HG02610 (cell line): Measurements from ENCODE around the gene OFD1.

Experiments
- ATAC-seq: cut with Tn5 transposase; IDR thresholded peaks from one replicate; pipeline ENCODE4 v1.9.1; 2021; ENCODE audit warnings: mild to moderate bottlenecking, moderate library complexity; ENCODE audit not compliant: unreplicated experiment

OFD1 gene

DNA sequence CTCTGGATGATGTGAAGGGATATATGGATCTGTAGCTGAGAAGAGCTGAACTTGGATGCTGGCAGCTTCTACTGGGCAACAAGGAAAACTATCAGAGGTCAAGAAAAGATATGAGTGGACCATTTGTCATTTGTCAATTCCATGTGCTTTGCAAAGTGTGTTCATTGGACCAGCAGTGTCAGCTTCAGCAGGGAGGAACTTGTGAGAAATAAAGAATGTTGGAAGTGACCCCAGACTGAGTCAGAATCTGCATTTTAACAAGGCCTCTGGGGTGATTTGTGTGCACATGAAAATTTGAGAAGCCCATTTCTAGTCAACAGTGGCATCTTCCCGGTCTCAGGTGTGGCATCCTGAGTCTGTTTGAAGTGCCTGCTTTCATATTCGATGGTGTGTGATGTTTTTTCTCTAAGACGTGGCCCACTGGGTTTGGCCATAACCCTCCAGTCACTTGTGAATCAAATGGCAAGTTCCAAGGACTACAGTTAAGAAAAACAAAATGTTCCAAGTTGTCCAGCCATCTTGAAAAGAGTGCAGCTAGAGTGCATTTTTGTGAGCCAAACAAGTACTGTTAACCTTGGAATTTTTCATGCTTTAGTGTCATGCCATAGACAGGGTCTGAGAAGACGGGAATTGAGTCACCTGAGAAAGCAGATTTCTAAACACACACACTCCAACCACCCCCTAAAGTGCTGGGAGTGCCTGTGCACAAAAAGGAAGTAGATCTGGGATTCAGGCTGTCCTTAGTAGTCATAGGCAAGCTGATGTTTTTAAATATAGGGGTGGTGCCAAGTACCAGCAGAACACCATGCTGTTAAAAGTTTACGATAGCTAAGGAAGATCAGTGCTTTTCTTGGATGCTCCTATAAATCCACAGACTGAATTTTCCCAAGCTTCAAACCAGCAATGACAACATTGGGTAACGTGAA is 55.9 kb downstream of the OFD1 start:
- ATAC-seq = no peak

GRCh38 chrX:13791145-13791544 is 56.6 kb downstream of the OFD1 start:
- ATAC-seq = no peak

GRCh38 chrX:13791559-13791958 is 57.0 kb downstream of the OFD1 start:
- ATAC-seq = no peak

- no peak for ATAC-seq
These were observed 59.3 kb downstream of the OFD1 start for GRCh38 chrX:13793897-13794296.

GRCh38 chrX:13794417-13794816 is 59.9 kb downstream of the OFD1 start:
- no peak for ATAC-seq

- ATAC-seq = no peak
These were observed 63.0 kb downstream of the OFD1 start for GRCh38 chrX:13797512-13797911.

GRCh38 chrX:13798184-13798583 is 63.6 kb downstream of the OFD1 start:
- no peak for ATAC-seq

DNA sequence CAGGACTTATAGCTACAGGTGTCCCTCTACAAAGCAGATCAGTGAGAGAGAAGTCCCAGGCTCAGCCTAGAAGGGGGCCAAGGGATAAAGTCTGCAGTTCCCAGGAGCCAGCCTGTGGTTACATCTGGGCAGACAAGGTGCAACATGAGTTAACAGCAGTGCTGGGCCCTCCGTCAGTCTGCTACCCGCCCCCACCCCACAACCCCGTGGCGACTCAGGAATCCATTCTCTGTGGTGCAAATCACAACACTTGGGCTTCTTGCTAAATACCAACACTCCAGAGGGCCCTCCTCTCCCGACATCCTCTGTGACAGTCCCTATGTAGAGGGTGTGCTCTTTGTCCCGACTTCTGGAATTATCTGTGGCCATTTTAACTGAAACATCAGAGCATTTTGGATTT is 68.6 kb downstream of the OFD1 start:
- ATAC-seq = no peak

- no peak for ATAC-seq
These were observed 70.7 kb downstream of the OFD1 start for GRCh38 chrX:13805241-13805640.

DNA sequence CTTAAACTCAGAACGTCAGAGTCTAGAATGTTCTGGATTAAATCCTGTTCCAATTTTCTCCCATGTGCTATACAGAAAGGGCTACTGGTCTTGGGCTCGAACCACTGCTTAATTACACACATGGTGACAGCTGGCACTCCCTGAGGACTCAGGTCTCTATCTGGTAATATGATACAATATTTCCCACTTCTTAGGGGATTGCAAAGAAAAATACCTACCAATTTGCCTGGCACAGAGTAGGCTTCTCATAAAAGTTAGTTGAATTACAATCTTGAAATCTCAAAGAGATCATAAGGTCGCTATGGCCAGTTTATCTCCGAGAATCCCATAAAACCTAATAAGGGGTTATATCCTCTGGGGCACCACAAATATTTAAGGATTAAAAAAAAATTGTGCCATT is 73.7 kb downstream of the OFD1 start:
- no peak for ATAC-seq

DNA sequence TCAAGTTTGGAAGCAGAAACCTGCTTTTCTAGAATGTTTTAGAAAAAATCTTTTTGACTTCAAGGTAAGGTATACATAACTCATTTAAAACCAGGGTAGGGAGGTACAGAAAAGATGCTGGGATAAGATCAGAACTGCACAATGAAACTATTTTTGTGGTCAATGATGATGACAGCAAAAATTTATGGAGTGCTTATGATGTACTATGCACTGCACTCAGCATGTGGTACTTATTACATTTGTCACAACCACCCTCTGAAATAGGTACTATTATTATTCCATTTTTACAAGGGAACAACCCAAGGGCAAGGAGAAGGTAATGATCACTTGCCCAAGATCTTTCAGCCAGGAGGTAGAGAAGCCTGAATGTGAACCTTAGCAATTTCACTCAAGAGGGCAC is 74.3 kb downstream of the OFD1 start:
- no peak for ATAC-seq

GRCh38 chrX:13815664-13816063 is 81.1 kb downstream of the OFD1 start:
- no peak for ATAC-seq

DNA sequence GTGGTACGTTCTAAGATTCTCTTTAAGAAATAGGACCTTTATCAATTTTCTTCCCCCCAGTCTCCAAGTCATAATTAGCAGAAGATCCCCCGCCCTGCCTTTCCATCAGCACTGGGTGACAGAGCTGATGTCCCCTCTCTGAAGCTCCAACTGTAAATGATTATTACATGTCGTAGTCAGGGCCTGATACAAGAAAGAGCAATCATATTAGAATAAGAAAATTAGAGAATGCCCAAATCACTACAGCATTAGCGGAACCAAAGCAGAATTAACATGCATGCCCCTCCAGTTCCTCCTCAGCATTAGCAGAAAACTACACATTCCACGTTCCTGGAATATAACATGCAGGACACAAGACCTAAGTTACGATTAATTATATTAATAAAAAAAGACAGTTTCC is 81.6 kb downstream of the OFD1 start:
- ATAC-seq = no peak

- no peak for ATAC-seq
These were observed 82.4 kb downstream of the OFD1 start, which contains the start of gene GPM6B for GRCh38 chrX:13816643-13817627. TSS of gene GPM6B (minus strand) at chrX:13817093. CDS start at chrX:13816904, 189 bp downstream.
